ENCODE measurements around the gene ACTN2. TPM values are rescaled to one million over a fixed set of nuclear protein-coding genes. Genes with fewer than 3 reads are reported as not detected.

Gene ACTN2
- total and polyA plus RNA-seq, 4 donors: 0.81 to 6.6 (median 3.0) TPM

DNA sequence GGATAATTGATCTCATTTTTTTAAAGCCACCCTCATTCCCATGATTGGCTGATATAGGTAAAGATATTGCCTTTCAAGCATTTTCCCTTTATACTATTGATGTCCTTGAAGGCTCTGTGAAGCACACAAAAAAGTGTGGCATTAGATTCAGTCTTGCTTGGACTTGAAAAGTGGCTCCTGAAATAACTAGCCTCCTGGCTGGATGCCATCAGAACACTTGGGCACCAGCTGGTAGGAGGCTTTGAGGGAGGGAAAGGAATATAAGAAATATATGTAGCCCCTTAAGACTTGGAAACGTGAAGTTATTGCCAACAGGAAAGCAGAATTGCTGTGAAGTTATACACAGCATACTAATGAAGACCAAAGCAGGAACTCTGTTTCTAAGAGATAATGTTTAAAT lies 122.8 kb downstream of the ACTN2 start:
- peak; percentile 32 to 50 (median 48) for DNase-seq
- Histone ChIP-seq H3K4me3 (no peak overlapping the region), H3K9ac (ENCODE audit: insufficient read depth in 1 of 2, low read length in 2 of 2) (no peak overlapping the region), H3K27ac (ENCODE audit: low read depth in 1 of 2, low read length in 1 of 2) (peak overlapping the region; percentile 21 to 40), H3K9me3 (ENCODE audit: control insufficient read depth in 4 of 4, insufficient read depth in 3 of 4, low read length in 3 of 4) (no peaks in the 10 kb centered on the region), H3K4me1 (ENCODE audit: control insufficient read depth in 5 of 5, insufficient read depth in 5 of 5, low read length in 5 of 5) (peaks cover 2 to 18% (median 12%) of the 10 kb centered on the region in 5 donors), H3K27me3 (ENCODE audit: control insufficient read depth in 3 of 3, insufficient read depth in 3 of 3, low read length in 2 of 3) (no peaks in the 10 kb centered on the region), H3K36me3 (ENCODE audit: control insufficient read depth in 4 of 4, insufficient read depth in 4 of 4, low read length in 4 of 4) (peaks cover 12 to 29% (median 19%) of the 10 kb centered on the region in 4 donors)
- TF ChIP-seq, protein P1, sequence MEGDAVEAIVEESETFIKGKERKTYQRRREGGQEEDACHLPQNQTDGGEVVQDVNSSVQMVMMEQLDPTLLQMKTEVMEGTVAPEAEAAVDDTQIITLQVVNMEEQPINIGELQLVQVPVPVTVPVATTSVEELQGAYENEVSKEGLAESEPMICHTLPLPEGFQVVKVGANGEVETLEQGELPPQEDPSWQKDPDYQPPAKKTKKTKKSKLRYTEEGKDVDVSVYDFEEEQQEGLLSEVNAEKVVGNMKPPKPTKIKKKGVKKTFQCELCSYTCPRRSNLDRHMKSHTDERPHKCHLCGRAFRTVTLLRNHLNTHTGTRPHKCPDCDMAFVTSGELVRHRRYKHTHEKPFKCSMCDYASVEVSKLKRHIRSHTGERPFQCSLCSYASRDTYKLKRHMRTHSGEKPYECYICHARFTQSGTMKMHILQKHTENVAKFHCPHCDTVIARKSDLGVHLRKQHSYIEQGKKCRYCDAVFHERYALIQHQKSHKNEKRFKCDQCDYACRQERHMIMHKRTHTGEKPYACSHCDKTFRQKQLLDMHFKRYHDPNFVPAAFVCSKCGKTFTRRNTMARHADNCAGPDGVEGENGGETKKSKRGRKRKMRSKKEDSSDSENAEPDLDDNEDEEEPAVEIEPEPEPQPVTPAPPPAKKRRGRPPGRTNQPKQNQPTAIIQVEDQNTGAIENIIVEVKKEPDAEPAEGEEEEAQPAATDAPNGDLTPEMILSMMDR (IDR thresholded peaks at IDR 0.05; ENCODE audit: control extremely low read depth, extremely low read depth): no peak
- WGBS, 2 donors: 42 to 47% methylated on average over 1 of the region's 1 CpG
- no peak for ATAC-seq (ENCODE audit: insufficient read depth, low FRiP score)

DNA sequence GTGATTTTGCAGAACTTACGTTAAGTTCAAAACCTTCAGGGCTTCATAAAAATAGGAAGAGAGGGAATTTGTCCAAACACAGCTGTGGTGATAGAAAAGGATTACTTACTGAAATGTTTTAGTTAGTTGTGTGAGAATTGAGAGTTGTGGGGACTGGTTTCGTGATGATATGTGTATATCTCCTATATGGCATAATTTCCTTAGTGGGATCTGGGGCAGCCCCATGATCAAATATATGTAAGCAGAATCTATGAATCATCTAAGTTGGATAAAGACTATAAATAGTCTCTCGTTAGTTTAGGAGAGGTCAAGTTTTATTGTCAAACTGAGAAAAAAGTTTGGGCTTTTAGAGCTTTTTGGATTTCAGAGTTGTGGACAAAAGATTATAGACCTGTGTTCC lies 123.7 kb downstream of the ACTN2 start:
- H3K27ac ChIP-seq (ENCODE audit: low read depth in 1 of 2, low read length in 1 of 2): no peak overlapping the region
- TF ChIP-seq, protein P1 (IDR thresholded peaks at IDR 0.05; ENCODE audit: control extremely low read depth, extremely low read depth): no peak
- no peaks in the 10 kb centered on the region for H3K9me3 ChIP-seq (ENCODE audit: control insufficient read depth in 4 of 4, insufficient read depth in 3 of 4, low read length in 3 of 4)
- H3K9ac ChIP-seq (ENCODE audit: insufficient read depth in 1 of 2, low read length in 2 of 2): no peak overlapping the region
- DNase-seq: no peak
- no peak overlapping the region for H3K4me3 ChIP-seq
- ATAC-seq (ENCODE audit: insufficient read depth, low FRiP score): no peak
- H3K4me1 ChIP-seq (ENCODE audit: control insufficient read depth in 5 of 5, insufficient read depth in 5 of 5, low read length in 5 of 5): peaks cover 2 to 18% (median 12%) of the 10 kb centered on the region in 5 donors
- peaks cover 12 to 31% (median 19%) of the 10 kb centered on the region in 4 donors for H3K36me3 ChIP-seq (ENCODE audit: control insufficient read depth in 4 of 4, insufficient read depth in 4 of 4, low read length in 4 of 4)
- no peaks in the 10 kb centered on the region for H3K27me3 ChIP-seq (ENCODE audit: control insufficient read depth in 3 of 3, insufficient read depth in 3 of 3, low read length in 2 of 3)
- WGBS, 2 donors: 93 to 97% methylated on average over 3 of the region's 3 CpGs

DNA sequence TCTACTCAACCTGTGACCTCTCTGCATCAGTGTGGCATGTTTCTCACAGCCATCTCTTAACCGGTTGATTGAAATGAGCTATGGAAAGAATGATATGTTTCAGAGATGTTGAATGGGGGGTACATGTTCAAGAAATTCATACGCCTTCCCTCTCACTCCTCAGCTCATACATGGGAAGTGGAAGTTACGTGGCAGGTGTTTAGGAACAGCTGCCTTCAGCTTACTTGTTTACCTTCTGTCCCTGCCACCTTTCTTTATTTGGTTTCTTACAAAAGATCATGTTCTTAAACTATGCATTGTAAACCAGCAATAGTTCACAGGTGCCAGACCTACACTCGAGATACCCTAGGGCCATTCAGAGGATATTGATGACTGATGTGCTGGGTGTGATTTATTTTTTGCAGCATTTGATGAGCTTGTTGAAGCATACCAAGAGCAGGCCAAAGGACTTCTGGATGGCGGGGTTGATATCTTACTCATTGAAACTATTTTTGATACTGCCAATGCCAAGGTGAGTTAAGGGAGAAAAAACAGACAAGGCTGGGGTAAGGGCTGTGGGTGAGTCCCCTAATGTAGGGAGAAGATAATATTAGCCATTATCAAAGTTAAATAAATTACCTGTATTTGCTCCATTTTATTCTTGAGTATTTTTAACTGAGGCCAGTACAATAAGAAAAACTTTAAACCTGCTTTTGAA lies 126.2 kb downstream of the ACTN2 start:
- Histone ChIP-seq H3K9ac (ENCODE audit: insufficient read depth in 1 of 2, low read length in 2 of 2) (no peak overlapping the region), H3K27me3 (ENCODE audit: control insufficient read depth in 3 of 3, insufficient read depth in 3 of 3, low read length in 2 of 3) (no peaks in the 10 kb centered on the region), H3K4me1 (ENCODE audit: control insufficient read depth in 5 of 5, insufficient read depth in 5 of 5, low read length in 5 of 5) (peaks cover 2 to 18% (median 15%) of the 10 kb centered on the region in 5 donors), H3K4me3 (no peak overlapping the region), H3K27ac (ENCODE audit: low read depth in 1 of 2, low read length in 1 of 2) (no peak overlapping the region), H3K36me3 (ENCODE audit: control insufficient read depth in 4 of 4, insufficient read depth in 4 of 4, low read length in 4 of 4) (peaks cover 12 to 43% (median 22%) of the 10 kb centered on the region in 4 donors), H3K9me3 (ENCODE audit: control insufficient read depth in 4 of 4, insufficient read depth in 3 of 4, low read length in 3 of 4) (no peaks in the 10 kb centered on the region)
- TF ChIP-seq, protein P1 (IDR thresholded peaks at IDR 0.05; ENCODE audit: control extremely low read depth, extremely low read depth): no peak
- ATAC-seq (ENCODE audit: insufficient read depth, low FRiP score) (no peak), DNase-seq (no peak)
- WGBS, 2 donors: 92 to 97% methylated on average over 5 of the region's 5 CpGs

Other genes with a start within 250 kb of the ACTN2 start
- gene LGALS8, start 162.5 kb upstream of the ACTN2 start, total RNA-seq: 100 to 1,000 TPM in 1 of 2 donors, 10 to 100 TPM in 1; 62.0 to 160 TPM
- gene LGALS8, start 162.5 kb upstream of the ACTN2 start, polyA plus RNA-seq: 10 to 100 TPM; 29.9 to 44.2 TPM
- gene HEATR1, start 82.0 kb upstream of the ACTN2 start, total RNA-seq: 10 to 100 TPM; 32.0 to 37.5 TPM
- 1 to 10 TPM; 4.2 to 7.1 TPM for gene HEATR1, start 82.0 kb upstream of the ACTN2 start, polyA plus RNA-seq
- 10 to 100 TPM; 36.7 to 49.3 TPM for gene MTR, start 108.8 kb downstream of the ACTN2 start, total RNA-seq
- 1 to 10 TPM; 4.4 to 6.5 TPM for gene MTR, start 108.8 kb downstream of the ACTN2 start, polyA plus RNA-seq